Medulla oblongata (tissue), 1 donor: ENCODE results near the gene NOVA2.
A peak's percentile ranks its signal among the peaks of the same experiment; 100 is the strongest.

Source experiments
- DNase-seq: peaks from one replicate; pipeline ENCODE4 v3.0.0-alpha.2; 2015; ENCODE audit errors: extremely low spot score

NOVA2 gene

GRCh38 chr19:45924891-45925447, 48.7 kb downstream of the NOVA2 start:
- DNase-seq: no peak

DNA sequence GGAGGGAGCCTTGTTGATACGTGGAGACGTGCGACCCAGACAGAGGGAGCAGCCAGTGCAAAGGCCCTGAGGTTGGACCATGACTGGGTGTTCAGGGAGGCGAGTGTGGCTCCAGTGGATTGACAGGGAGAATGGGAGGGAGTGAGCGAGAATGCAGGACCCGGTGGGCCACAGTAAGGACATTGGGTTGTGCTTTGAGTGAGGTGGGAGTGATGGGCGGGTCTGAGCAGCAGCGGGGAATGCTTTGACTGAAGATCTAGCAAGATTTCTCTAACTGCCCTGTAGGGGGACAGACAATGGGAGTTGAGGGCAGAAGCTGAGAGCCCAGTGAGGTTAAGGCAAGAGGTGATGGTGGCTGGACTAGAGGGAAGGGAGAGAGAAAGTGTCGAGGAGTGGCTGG, 51.4 kb downstream of the NOVA2 start:
- DNase-seq: no peak

DNA sequence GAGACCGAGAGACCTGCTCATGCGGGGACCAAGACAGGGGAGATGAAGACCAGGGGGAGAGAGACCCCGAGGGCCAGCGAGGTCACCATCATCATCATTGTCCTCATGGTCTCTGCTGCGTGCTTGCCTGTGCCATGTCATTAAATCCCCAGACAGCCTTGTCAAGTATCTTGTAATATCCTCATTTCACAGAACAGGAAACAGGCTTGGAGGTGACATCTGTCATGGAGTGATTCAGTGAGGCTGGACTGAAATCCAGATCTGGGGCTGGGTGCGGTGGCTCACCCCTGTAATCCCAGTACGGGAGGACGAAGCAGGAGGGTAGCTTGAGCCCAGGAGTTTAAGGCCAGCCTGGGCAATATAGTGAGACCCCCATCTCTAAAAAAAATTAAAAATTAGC, 53.2 kb downstream of the NOVA2 start:
- DNase-seq: no peak

DNA sequence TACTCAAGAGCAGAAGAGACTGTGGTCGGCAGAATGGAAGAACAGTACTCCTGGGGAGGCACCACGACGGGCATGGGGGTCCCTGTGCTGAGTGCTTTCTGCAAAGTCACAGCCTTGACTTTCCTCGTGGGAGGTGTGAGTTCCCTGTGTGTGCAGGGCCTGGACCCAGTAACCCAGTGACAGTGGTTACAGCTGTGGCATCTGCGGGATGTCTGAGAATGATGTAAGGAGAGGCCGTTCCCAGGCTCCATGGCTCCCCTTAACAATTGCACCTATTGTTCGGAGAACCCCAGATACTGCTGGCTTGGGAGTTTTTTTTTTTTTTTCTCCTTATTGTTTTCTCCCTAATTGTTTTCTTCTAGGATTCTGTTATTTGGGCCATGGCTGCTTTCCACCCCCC, 54.0 kb downstream of the NOVA2 start:
- DNase-seq: peak; percentile 86

DNA sequence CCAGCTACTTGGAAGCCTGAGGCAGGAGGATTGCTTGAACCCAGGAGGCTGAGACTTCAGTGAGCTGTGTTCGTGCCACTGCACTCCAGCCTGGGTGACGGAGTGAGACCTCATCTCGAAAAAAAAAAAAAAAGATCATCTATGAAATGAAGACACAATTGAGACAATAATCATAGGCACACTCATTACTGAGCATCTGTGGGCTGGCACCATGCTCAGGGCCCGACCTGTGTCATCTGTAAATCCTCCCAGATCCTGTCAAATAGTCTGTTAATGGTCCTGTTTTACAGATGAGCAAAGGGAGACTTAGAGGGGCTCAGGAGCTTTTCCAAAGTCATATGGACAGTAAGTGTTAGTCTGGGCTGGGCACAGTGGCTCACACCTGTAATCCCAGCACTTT, 54.9 kb downstream of the NOVA2 start:
- DNase-seq: no peak

DNA sequence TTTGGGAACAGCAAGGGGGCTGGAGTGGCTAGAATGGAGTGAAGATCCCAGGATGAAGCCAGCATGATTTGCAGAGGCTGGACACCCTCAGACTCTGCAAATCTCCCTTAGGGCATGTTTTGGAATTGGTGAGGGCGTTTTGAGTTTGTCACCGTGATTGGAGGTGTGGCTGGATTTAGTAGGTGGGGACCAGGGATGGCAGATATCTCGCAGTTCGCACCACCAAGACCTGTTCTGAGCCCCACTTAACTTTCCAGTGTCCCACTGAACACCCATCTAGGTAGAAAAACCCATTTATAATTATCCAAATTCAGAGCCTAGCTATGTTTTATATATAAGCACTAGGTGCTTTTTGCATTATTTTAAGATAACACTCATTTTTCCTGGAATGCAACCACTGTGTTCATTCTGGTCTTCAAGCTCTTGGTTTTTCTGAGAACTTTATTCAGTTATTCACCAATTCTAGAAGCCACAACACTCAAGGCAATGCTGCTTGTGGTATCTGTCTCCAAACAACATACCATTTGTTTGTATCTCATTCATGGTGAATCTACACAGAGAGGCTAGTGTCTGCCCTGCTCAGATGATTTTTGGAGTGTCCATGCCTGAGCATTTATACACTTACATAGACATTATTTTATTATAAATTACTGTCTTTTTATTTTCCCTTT, 56.1 kb downstream of the NOVA2 start:
- DNase-seq: peak; percentile 86

DNA sequence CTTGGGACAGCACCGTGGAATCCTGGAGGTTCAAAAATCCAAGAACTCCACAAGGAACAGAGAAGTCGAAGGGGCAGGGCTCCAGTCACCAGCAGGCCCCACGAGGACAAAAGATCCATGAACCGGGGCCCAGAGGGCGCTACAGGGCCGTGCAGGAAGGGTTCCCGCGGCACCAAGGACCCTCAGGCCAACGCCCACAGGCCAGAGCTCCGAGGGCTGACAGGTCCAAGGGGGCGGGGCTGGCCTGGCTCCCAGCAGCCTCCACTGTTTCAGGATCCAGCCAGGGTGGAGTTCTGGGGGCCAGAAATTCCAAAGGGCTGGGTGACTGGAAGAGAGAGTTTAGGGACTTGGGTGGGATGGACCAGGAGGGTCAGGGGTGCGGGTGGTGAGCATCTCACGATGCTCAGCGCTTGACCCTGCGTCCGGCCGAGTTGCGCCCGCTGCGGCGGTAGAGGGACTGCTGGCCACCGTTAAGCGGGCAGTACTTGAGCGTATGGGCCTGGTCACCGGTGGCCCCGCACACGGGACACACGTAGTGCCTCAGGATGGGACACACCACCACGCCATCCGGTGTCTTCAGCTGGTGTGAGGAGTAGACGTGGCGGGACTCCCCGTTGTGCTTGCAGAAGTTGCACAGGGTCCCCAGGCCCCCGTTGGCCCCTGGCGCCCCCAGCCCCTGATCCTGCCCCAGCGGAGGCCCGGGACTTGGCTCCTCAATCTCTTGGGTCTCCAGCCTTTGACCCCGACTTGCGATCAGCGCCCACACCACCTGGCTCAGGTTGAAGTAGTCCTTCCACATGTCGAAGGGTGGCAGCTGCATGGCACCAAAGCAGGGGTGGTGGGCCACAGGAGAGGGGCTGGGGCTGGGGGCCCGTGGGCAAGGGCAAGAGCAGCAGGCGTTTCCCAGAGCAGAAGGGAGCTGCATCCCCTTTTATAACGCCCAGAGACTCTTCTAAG, 59.5 kb downstream of the NOVA2 start, which contains the start of gene NANOS2:
TSS of gene NANOS2 (minus strand) at position 905 of the 957 bp plus-strand sequence. CDS start at position 820, 85 bp downstream.
- no peak for DNase-seq

DNA sequence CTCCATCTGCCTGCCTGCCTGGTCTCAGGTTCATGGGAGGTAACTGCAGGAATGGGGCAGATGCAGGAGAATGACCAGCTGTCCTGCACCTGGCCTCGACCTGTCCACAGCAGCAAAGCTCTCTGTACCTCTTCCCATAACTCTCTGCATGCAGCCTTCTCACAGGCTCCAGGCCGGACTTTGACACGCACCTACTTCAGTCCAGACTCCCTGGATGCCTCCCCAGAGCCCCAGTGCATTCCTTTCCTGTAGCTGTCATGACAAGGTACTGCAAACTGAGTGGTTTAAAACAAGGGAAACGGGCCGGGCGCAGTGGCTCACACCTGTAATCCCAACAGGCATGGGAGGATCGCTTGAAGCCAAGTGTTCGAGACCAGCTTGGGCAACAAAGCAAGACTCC, 62.4 kb downstream of the NOVA2 start:
- no peak for DNase-seq

DNA sequence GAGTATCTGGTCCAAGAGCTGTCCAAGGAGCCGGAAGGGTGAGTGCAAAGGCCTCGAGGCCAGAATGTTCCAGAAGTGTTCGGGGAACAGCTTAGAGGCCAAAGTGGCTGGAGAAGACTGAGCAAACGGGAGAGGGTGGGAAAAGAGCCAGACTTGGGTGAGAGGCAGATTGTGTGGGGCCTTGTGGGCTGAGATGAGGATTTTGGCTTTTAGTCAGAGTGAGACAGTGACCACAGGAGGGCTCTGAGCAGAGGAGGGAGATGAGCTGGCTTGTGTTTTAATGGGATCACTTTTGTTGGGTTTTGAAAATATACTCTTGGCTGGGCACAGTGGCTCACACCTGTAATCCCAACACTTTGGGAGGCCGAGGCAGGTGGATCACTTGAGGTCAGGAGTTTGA, 64.7 kb downstream of the NOVA2 start:
- DNase-seq: no peak

- DNase-seq: no peak
Measured at GRCh38 chr19:45906221-45906620, 67.4 kb downstream of the NOVA2 start.

GRCh38 chr19:45905011-45905410, 68.7 kb downstream of the NOVA2 start:
- DNase-seq: no peak

DNA sequence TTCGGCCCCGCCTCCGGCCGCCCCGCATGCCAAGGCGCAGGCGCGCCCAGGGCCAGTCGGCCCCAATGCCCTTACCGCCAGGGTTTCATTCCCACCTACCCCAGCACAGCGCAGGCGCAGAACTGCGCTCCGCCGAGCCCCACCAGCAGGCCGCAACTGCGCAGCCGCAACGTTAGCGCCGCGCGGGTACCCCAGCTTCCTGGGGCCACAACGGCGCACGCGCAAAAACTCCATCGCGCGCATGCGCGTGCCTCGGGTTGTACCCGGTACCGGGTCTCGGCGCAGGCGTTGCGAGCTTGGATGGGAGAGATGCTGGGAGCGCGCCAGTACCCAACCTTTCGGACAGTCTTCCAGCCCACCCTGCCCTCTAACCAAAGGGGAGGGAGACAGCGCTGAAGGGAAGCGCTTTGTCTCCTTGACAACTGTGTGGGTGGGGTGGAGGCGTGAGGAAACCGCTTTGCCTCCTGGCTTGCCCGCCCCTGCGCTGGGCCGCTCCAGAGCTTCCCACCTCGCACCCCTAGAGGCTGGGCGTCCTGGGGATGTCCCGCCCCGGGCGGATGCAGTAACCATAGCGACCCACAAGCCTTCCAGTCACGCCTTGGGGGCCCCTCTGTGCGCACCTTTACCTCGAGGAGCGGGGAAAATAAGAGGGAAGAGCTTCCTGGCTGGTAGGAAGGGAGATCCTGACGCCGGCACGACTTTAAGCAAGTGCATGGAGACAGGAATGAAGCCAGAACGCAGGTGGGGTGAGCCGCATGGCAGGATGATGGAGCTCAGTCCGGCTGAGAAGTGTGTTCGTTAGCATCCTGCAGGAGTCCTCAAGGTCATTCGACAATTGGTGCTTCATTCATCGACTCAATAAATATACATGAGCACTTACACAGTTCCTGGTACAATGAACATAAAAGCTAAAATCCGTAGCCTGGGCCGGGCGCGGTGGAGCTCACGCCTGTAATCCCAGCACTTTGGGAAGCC, 70.7 kb downstream of the NOVA2 start:
- peak; percentile 99 for DNase-seq

- no peak for DNase-seq
Measured at GRCh38 chr19:45901912-45902650, 71.6 kb downstream of the NOVA2 start, which contains the start of gene MYPOP. TSS of gene MYPOP (minus strand) at chr19:45902613. CDS start at chr19:45901773, 840 bp downstream.

DNA sequence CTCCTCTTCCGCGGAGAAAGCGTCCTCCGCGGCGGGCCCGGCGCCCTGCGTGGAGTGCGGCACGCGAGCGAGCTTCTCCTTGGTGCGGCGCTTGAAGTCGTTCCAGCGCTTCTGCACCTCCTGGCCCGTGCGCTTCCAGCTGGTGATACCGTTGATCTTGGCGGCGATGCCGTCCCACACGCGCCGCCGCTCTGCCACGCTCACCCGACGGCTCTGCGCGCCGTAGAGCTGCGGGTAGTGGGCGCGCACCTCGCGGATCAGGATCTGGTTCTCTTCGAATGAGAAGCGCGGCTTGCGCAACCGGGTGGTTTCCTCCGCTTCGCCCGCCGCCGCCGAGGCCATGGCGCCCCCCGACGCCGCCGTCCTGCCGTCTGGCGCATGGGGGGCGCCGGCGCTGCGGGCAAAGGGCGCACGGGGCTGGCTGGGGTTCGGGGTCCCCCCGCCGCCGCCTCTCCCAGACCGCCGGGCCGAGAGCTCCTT, 72.2 kb downstream of the NOVA2 start:
- no peak for DNase-seq

GRCh38 chr19:45900738-45901431, 72.8 kb downstream of the NOVA2 start:
- no peak for DNase-seq

DNA sequence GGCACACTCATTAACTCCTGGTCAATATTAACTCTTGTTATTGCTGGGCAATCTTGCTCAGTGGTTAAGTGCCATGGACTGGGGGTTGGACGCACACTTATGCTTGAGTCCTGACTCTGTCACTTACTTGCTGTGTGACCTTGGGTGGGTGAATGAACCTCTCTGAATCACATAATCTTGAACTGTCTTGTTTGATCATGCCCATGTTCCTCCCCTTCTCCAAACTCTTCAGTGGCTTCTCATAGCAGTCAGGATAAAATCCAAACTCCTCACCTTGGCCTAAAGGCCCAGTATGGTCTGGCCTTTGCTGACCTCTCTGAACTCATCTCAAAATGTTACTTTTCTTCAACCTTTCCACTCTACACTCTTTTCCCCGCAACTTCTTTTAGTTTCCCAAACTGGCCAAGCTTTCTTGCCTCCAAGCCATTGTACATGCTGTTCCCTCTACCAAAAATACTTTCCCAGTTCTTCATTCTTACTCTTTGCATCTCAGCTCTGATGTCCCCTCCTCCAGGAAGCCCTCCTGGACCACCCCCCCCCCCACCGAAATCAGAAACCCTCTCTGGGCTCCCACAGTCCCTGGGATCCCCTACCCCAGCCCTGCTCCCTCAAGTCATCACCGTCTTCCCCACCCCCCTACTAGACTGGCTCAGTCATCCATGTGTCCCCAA, 73.6 kb downstream of the NOVA2 start:
- no peak for DNase-seq

DNA sequence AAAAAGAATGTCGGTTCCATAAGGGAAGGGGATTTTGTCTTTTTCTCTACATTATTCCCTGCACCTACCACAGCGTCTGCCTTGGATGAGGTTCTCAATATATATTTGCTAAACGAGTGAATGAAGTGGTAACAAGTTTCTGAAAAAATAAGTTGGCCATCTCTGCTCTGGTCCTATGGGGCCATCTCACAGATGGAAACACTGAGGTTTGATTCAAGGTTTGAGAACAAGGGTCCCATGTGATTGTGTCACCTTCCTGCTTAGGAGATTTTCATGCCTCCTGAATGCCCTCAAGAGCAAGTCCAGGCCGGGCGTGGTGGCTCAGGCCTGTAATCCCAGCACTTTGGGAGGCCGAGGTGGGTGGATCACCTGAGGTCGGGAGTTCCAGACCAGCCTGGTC, 74.4 kb downstream of the NOVA2 start:
- no peak for DNase-seq

DNA sequence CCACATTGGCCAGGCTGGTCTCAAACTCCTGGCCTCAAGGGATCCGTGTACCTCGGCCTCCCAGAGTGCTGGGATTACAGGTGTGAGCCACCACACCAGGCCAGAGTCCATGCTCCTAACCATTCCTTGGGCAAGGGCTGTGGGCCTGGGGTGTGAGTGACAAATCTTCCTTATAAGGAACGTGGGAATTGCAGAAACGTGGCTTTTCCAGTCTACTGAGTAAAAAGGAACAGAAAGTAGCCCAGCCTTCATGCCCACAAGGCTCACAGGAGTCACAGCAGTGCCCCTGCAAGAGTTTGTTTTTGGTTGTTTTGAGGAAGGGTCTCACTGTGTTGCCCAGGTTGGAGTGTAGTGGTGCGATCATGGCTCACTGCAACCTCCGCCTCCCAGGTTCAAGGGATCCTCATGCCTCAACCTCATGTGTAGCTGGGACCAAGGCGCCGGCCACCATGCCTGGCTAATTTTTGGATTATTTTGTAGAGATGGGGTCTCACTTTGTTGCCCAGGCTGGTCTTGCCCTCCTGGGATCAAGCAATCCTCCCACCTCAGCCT, 76.3 kb downstream of the NOVA2 start:
- no peak for DNase-seq
